Adrenal gland (tissue), 12 donors: ENCODE measurements around the gene NQO2. TPM values are rescaled to one million over a fixed set of nuclear protein-coding genes. Genes with fewer than 3 reads are reported as not detected.
A peak's percentile ranks its signal among the peaks of the same experiment; 100 is the strongest.
"Not testable (repeated sequence)": the region's sequence is repeated elsewhere in the genome, so short reads cannot be mapped to it uniquely, and the experiment has no call there.

Source experiments
- DNase-seq, 7 donors: peaks; one replicate each; pipeline ENCODE4 v3.0.0-alpha.2; 2019 to 2020
- H3K27ac ChIP-seq, 5 donors: fragments of 200-600 bp; sonication (generic) in 4 of 5; 1 replicate in 3 of 5; 2 replicates in 2 of 5; pipeline versions ENCODE4 v1.5.1 to v1.8.0; 2016 to 2020; ENCODE audit warnings: mild to moderate bottlenecking in 1 of 5
- H3K27me3 ChIP-seq: fragments of 200-600 bp; 2 replicates; pipeline ENCODE4 v1.8.0; 2021
- H3K36me3 ChIP-seq, 2 donors: fragments of 200-600 bp; replicated peaks in 1 of 2; 1 replicate in 1 of 2; 2 replicates in 1 of 2; pipeline versions ENCODE4 v1.5.1 to v1.8.0; 2018 to 2022
- H3K4me1 ChIP-seq, 2 donors: fragments of 200-600 bp; replicated peaks in 1 of 2; 1 replicate in 1 of 2; 2 replicates in 1 of 2; pipeline versions ENCODE4 v1.5.1 to v1.8.0; 2018 to 2021
- H3K4me3 ChIP-seq, 4 donors: fragments of 200-600 bp; sonication (generic) in 3 of 4; one replicate each; pipeline ENCODE4 v1.5.1; 2016 to 2018
- H3K9me3 ChIP-seq, 3 donors: fragments of 200-600 bp; sonication (generic) in 1 of 3; replicated peaks in 1 of 3; 1 replicate in 2 of 3; 2 replicates in 1 of 3; pipeline versions ENCODE4 v1.5.1 to v1.8.0; 2016 to 2021
- POLR2A ChIP-seq, 2 donors: fragments of 450-650 bp; IDR thresholded peaks; one replicate each; pipeline ENCODE4 v1.6.1; 2017; ENCODE audit warnings: antibody characterized with exemption in 2 of 2, mild to moderate bottlenecking in 2 of 2, moderate library complexity in 1 of 2
- WGBS, 4 donors: extraction: QIAGEN DNeasy Blood & Tissue Kit in 2 of 4; methylation state at CpG; one replicate each; pipeline versions ENCODE4 v1.1.5 to v1.1.7; 2013 to 2017; 5-methylcytosine and 5-hydroxymethylcytosine counted together
- intact Hi-C, 2 donors: fragments of 100-400 bp; cut with DNase I; formaldehyde crosslinking; loops; one replicate each; pipeline versions ENCODE4 v1.14.1 to v1.15.0; 2022 to 2023
- polyA plus RNA-seq, 3 donors: library from polyadenylated mRNA; stranded (reverse); fragments of 200-250 nt in 2 of 3; fragments of 350-450 nt in 1 of 3; fragmentation: Illumina TruSeq in 1 of 3; extraction: RNeasy Lipid Tissue Mini Kit (QIAGEN cat#74804) in 1 of 3; gene quantifications; one replicate each; pipeline ENCODE4 v1.2.3, GENCODE V29; 2013 to 2014
- total RNA-seq, 9 donors: library from RNA; depleted of rRNA in 4 of 9; stranded (reverse); fragments of >200 nt in 4 of 9; fragments of 120-200 nt in 1 of 9; fragmentation: NEBNext Ultra II Directional in 1 of 9; extraction: Animal tissue kit (Norgen Biotek cat#: 25700) in 1 of 9; gene quantifications; one replicate each; pipeline versions ENCODE4 v1.1.0 to v1.2.4, GENCODE V29; 2013 to 2023
- TF ChIP-seq, protein P1 (sequence below), 6 experiments: fragments of 450-650 bp in 4 of 6; fragments of 200-600 bp in 2 of 6; sonication (generic) in 1 of 6; IDR thresholded peaks; 1 replicate in 5 of 6; 2 replicates in 1 of 6; pipeline versions ENCODE4 v1.5.1 to v1.8.0; 2016 to 2021; ENCODE audit warnings: antibody characterized with exemption in 6 of 6, mild to moderate bottlenecking in 2 of 6, moderate library complexity in 1 of 6
- donor health status: healthy with polysubstance abuse.
- donor health status: Bipolar disorder and iron deficiency.
- donor health status: DM: yes; HTN: yes; CAD: no.
- donor health status: DM: no; HTN: no; CAD: no.
- donor health status: DM: no; HTN: no; CAD: no.
- donor health status: DM: yes; HTN: yes; CAD: no.

The NQO2 gene
- total and polyA plus RNA-seq, 12 donors, result 100 to 200 (median 157) TPM

DNA sequence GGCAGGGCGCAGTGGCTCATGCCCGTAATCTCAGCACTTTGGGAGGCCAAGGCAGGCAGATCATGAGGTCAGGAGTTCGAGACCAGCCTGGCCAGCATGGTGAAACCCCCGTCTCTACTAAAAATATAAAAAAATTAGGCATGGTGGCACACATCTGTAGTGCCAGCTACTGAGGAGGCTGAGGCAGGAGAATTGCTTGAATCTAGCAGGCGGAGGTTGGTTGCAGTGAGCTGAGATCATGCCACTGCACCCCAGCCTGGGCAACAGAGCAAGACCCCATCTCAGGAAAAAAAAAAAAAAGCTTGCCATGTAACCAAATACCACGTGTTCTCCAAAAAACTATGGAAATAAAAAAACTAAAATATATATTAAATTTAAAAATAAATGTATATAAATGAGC is 26.5 kb upstream of the NQO2 start:
- intact Hi-C loops, H3K27ac ChIP-seq, H3K9me3 ChIP-seq, H3K27me3 ChIP-seq, H3K4me3 ChIP-seq, H3K36me3 ChIP-seq: not testable (repeated sequence)
- peak in 2 of 7 donors; percentile 2 to 9 for DNase-seq
- 93 to 97% (median 93%) methylated on average over 6 of the region's 6 CpGs for WGBS, 4 donors
- peaks cover 9 to 45% of the 10 kb centered on the region in 2 donors for H3K4me1 ChIP-seq

DNA sequence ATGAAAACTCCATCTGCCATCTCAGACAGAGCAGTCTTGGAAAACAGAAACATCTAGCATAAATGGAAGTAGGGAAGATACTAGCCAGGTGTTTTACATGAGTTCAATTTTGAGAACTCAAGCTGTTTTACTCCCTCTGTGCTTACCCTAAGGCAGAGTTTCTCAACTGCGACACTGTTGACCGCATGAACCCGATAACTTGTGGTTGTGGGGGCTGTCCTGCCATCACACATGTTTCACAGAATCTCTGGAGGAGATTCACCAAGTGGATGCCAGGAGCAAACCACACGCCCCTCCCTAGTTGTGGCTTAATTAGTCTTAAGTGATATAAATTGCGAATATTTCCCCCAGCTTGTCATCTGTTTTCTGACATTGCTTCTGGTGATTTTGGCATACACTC is 26.0 kb upstream of the NQO2 start:
- Histone ChIP-seq H3K4me1 (peaks cover 9 to 45% of the 10 kb centered on the region in 2 donors), H3K4me3 (no peak overlapping the region), H3K36me3 (no peaks in the 10 kb centered on the region), H3K27ac (no peak overlapping the region), H3K27me3 (no peaks in the 10 kb centered on the region), H3K9me3 (no peaks in the 10 kb centered on the region)
- DNase-seq, result peak in 3 of 7 donors; percentile 4 to 47 (median 11)
- no peak for TF ChIP-seq POLR2A (IDR thresholded peaks at IDR 0.05)
- TF ChIP-seq, protein P1, sequence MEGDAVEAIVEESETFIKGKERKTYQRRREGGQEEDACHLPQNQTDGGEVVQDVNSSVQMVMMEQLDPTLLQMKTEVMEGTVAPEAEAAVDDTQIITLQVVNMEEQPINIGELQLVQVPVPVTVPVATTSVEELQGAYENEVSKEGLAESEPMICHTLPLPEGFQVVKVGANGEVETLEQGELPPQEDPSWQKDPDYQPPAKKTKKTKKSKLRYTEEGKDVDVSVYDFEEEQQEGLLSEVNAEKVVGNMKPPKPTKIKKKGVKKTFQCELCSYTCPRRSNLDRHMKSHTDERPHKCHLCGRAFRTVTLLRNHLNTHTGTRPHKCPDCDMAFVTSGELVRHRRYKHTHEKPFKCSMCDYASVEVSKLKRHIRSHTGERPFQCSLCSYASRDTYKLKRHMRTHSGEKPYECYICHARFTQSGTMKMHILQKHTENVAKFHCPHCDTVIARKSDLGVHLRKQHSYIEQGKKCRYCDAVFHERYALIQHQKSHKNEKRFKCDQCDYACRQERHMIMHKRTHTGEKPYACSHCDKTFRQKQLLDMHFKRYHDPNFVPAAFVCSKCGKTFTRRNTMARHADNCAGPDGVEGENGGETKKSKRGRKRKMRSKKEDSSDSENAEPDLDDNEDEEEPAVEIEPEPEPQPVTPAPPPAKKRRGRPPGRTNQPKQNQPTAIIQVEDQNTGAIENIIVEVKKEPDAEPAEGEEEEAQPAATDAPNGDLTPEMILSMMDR (IDR thresholded peaks at IDR 0.05), result no peak
- intact Hi-C loops, result no loop called here
- 84 to 93% (median 87%) methylated on average over 5 of the region's 5 CpGs for WGBS, 4 donors

DNA sequence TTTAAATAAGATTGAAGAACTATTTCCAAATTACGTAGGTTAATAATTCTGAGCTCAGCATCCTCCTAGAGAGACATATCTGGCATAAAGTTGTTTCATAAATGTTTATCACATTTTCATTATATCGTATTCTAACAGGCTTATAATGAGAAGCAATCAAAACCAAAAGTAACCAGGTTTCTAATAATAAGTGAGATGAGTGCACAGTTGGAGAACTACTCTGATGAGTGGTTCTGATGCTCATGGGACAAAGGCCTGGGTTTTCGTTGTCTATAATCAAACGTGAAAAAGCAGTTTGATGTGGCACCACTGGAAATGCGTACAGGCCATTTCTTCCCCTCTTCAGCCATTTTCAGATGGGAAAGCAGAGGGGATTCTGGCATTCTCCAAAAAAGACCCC is 23.6 kb upstream of the NQO2 start:
- Histone ChIP-seq H3K36me3 (no peaks in the 10 kb centered on the region), H3K27me3 (no peaks in the 10 kb centered on the region), H3K27ac (peak overlapping the region in 1 of 5 donors; percentile 74), H3K4me1 (peaks cover 3 to 39% of the 10 kb centered on the region in 2 donors), H3K4me3 (no peak overlapping the region), H3K9me3 (no peaks in the 10 kb centered on the region)
- intact Hi-C loops, result no loop called here
- TF ChIP-seq, protein P1 (IDR thresholded peaks at IDR 0.05), result no peak
- TF ChIP-seq POLR2A (IDR thresholded peaks at IDR 0.05), result no peak
- WGBS, 4 donors, result 84 to 93% (median 92%) methylated on average over 5 of the region's 5 CpGs
- DNase-seq, result no peak

DNA sequence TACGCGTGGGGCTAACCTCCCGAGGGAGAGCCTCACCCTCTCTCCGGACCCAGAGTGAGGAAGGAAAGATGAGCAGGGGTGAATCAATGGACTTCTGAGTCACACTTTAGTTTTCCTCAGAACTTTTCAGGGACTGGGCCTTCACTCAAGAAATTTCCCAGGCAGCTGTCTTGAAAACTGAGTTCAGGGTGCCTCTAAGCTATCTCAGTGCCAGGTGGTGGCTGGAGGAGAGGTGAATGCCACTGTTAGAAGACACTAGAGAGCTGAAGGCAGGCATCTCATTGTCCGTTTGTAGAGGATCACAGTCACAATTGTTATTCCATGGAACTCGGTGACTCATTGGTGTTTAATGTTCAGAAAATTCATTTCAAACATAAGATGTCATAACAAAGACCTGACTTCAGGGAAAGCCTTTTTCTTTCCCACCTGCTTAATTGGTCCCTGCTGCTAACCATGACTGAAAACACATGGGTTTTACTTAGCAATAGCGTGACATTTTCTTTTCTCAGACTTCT is 23.1 kb upstream of the NQO2 start:
- H3K36me3 ChIP-seq, result no peaks in the 10 kb centered on the region
- no peak overlapping the region for H3K4me3 ChIP-seq
- WGBS, 4 donors, result 51 to 69% (median 61%) methylated on average over 6 to 7 of the region's 7 CpGs
- no peaks in the 10 kb centered on the region for H3K9me3 ChIP-seq
- intact Hi-C loops, result no loop called here
- H3K27me3 ChIP-seq, result no peaks in the 10 kb centered on the region
- H3K27ac ChIP-seq, result peak overlapping the region in 3 of 5 donors; percentile 36 to 74 (median 38)
- TF ChIP-seq, protein P1 (IDR thresholded peaks at IDR 0.05), result no peak
- TF ChIP-seq POLR2A (IDR thresholded peaks at IDR 0.05), result no peak
- DNase-seq, result peak in 4 of 7 donors; percentile 14 to 24 (median 16)
- H3K4me1 ChIP-seq, result peaks cover 3 to 44% of the 10 kb centered on the region in 2 donors

DNA sequence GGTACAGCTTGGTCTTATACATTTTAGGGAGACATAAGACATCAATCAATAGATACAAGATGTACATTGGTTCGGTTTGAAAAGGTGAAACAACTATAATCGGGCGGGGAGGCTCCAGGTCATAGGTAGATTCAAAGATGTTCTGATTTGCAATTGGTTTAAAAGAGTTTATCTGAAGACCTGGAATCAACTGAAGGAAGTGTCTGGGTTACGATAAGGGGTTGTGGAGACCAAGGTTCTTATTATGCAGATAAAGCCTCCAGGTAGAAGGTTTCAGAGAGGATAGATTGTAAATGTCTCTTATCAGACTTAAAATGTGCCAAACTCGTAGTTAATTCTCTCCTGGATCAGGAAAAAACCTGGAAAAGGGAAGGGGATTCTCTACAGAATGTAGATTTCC is 22.4 kb upstream of the NQO2 start:
- Histone ChIP-seq H3K4me1 (peaks cover 0 to 43% of the 10 kb centered on the region in 2 donors), H3K9me3 (no peaks in the 10 kb centered on the region), H3K27ac (peak overlapping the region in 1 of 5 donors; percentile 74), H3K4me3 (no peak overlapping the region), H3K27me3 (no peaks in the 10 kb centered on the region), H3K36me3 (no peaks in the 10 kb centered on the region)
- WGBS, 4 donors, result 72 to 91% (median 86%) methylated on average over 5 of the region's 5 CpGs
- TF ChIP-seq POLR2A (IDR thresholded peaks at IDR 0.05), result no peak
- TF ChIP-seq, protein P1 (IDR thresholded peaks at IDR 0.05), result no peak
- intact Hi-C loops, result no loop called here
- DNase-seq, result peak in 1 of 7 donors; percentile 40
